HEK293 (cell line): Measurements from ENCODE around the gene SIN3A.
A peak's percentile ranks its signal among the peaks of the same experiment; 100 is the strongest.

Experiments
- CTCF ChIA-PET: fragments of 350-600 bp; formaldehyde crosslinking; extraction: SDS; loops from one replicate; lab custom pipeline; 2021; ENCODE audit warnings: antibody characterized with exemption; lab: Yijun Ruan, JAX
- POLR2A ChIA-PET: fragments of 300-600 bp; formaldehyde crosslinking; extraction: SDS; loops from one replicate; lab custom pipeline; 2020; ENCODE audit warnings: antibody characterized with exemption, inconsistent platforms; lab: Yijun Ruan, JAX
- H3K27ac ChIP-seq: fragments of 200-500 bp; sonication (Bioruptor generic); 2 replicates; pipeline ENCODE4 v1.5.1; 2014; ENCODE audit warnings: low read depth, low read length, control low read depth, inconsistent platforms; ENCODE audit errors: extremely low read depth
- H3K36me3 ChIP-seq, 2 experiments: fragments of 200-500 bp in 1 of 2; sonication (Bioruptor generic) in 1 of 2; 1 replicate in 1 of 2; 2 replicates in 1 of 2; pipeline ENCODE4 v1.5.1; 2014 to 2017; ENCODE audit warnings: inconsistent platforms in 2 of 2, low read length in 2 of 2; ENCODE audit not compliant: control insufficient read depth in 2 of 2, insufficient read depth in 1 of 2
- H3K4me1 ChIP-seq: fragments of 200-500 bp; sonication (Bioruptor generic); 2 replicates; pipeline ENCODE4 v1.5.1; 2014; ENCODE audit warnings: mild to moderate bottlenecking, low read length, inconsistent platforms; ENCODE audit not compliant: control insufficient read depth, insufficient read depth
- H3K4me3 ChIP-seq: 2 replicates; pipeline ENCODE4 v1.5.1; 2011; ENCODE audit warnings: low read depth, mild to moderate bottlenecking, control low read depth, low read length, moderate library complexity
- H3K9me3 ChIP-seq: fragments of 200-500 bp; sonication (Bioruptor generic); 2 replicates; pipeline ENCODE4 v1.5.1; 2014; ENCODE audit warnings: low read depth, low read length, inconsistent platforms; ENCODE audit not compliant: control insufficient read depth, insufficient read depth
- IKZF3 ChIP-seq: fragments of 450-650 bp; IDR thresholded peaks from 2 replicates; pipeline ENCODE4 v1.5.0; 2018; ENCODE audit warnings: missing biosample characterization, mild to moderate bottlenecking, missing genetic modification characterization, moderate library complexity
- SCRT2 ChIP-seq: fragments of 450-650 bp; formaldehyde crosslinking; IDR thresholded peaks from 2 replicates; pipeline ENCODE4 v1.5.1; 2016; ENCODE audit warnings: missing biosample characterization, missing genetic modification characterization
- SP2 ChIP-seq: fragments of 450-650 bp; formaldehyde crosslinking; IDR thresholded peaks from 2 replicates; pipeline ENCODE4 v1.5.1; 2016; ENCODE audit warnings: missing biosample characterization, missing genetic modification characterization
- ZBTB7A ChIP-seq: fragments of 450-650 bp; formaldehyde crosslinking; IDR thresholded peaks from 2 replicates; pipeline ENCODE4 v1.5.1; 2016; ENCODE audit warnings: low read depth, missing biosample characterization, missing genetic modification characterization
- ZNF221 ChIP-seq: fragments of 450-650 bp; formaldehyde crosslinking; IDR thresholded peaks from 2 replicates; pipeline ENCODE4 v1.5.1; 2017; ENCODE audit warnings: missing biosample characterization, missing genetic modification characterization, borderline replicate concordance
- ZNF280C ChIP-seq: fragments of 450-650 bp; formaldehyde crosslinking; IDR thresholded peaks from 2 replicates; pipeline ENCODE4 v1.5.1; 2016; ENCODE audit warnings: missing biosample characterization, missing genetic modification characterization
- TF ChIP-seq, protein P1 (sequence below): fragments of 450-650 bp; formaldehyde crosslinking; IDR thresholded peaks from 2 replicates; pipeline ENCODE4 v1.5.1; 2016; ENCODE audit warnings: missing biosample characterization, missing genetic modification characterization
- TF ChIP-seq, protein P2 (sequence below): fragments of 450-650 bp; formaldehyde crosslinking; IDR thresholded peaks from 2 replicates; pipeline ENCODE4 v1.5.1; 2016; ENCODE audit warnings: missing biosample characterization, missing genetic modification characterization

The SIN3A gene

GRCh38 chr15:75328493-75329314 is 122.8 kb downstream of the SIN3A start:
- CTCF ChIA-PET, result interaction anchor here (0.5 to 0.9 kb wide), 4 partner anchors 31 to 356 kb away, joined by 3 to 5 read pairs (median 4); partner anchors contain the start of gene MAN2C1
- TF ChIP-seq SCRT2 (tag by site-specific recombination), result no peak
- TF ChIP-seq, protein P1, sequence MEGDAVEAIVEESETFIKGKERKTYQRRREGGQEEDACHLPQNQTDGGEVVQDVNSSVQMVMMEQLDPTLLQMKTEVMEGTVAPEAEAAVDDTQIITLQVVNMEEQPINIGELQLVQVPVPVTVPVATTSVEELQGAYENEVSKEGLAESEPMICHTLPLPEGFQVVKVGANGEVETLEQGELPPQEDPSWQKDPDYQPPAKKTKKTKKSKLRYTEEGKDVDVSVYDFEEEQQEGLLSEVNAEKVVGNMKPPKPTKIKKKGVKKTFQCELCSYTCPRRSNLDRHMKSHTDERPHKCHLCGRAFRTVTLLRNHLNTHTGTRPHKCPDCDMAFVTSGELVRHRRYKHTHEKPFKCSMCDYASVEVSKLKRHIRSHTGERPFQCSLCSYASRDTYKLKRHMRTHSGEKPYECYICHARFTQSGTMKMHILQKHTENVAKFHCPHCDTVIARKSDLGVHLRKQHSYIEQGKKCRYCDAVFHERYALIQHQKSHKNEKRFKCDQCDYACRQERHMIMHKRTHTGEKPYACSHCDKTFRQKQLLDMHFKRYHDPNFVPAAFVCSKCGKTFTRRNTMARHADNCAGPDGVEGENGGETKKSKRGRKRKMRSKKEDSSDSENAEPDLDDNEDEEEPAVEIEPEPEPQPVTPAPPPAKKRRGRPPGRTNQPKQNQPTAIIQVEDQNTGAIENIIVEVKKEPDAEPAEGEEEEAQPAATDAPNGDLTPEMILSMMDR (tag by site-specific recombination), result peak; percentile 39; the same call in 1 of the 2 replicates
- no peak overlapping the region for H3K4me3 ChIP-seq
- H3K9me3 ChIP-seq, result no peaks in the 10 kb centered on the region
- no peaks in the 10 kb centered on the region for H3K36me3 ChIP-seq
- H3K27ac ChIP-seq, result no peak overlapping the region
- H3K4me1 ChIP-seq, result no peaks in the 10 kb centered on the region
- POLR2A ChIA-PET, result interaction anchor here (0.8 kb wide), 1 partner anchor 19 kb away, joined by 3 read pairs; no protein-coding TSS in a partner anchor

DNA sequence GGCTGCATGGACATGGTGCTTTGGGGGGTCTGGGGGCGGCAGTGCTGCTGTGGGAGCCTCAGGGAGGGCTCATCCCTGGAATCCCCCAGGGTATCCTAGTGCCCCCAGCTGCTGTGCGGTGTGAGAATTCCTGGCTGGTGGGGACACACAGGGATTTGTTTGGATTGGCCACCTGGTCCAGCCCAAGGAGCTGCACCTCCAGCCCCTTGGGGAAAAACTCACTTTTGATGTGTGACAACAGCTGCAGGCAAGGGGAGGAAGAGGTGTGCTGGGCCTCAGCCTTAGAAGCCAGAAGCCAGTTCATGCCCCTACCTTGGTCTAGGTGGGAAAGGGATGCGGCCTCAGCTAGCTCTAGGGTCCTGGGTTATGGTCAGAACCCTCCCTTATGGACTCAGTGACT is 124.0 kb downstream of the SIN3A start:
- POLR2A ChIA-PET, result no interaction called here
- Histone ChIP-seq H3K9me3 (no peaks in the 10 kb centered on the region), H3K4me1 (no peaks in the 10 kb centered on the region), H3K36me3 (no peaks in the 10 kb centered on the region), H3K27ac (no peak overlapping the region), H3K4me3 (no peak overlapping the region)
- CTCF ChIA-PET, result interaction anchor here (0.6 kb wide), 1 partner anchor 53 kb away, joined by 4 read pairs; no protein-coding TSS in a partner anchor
- TF ChIP-seq, protein P2, sequence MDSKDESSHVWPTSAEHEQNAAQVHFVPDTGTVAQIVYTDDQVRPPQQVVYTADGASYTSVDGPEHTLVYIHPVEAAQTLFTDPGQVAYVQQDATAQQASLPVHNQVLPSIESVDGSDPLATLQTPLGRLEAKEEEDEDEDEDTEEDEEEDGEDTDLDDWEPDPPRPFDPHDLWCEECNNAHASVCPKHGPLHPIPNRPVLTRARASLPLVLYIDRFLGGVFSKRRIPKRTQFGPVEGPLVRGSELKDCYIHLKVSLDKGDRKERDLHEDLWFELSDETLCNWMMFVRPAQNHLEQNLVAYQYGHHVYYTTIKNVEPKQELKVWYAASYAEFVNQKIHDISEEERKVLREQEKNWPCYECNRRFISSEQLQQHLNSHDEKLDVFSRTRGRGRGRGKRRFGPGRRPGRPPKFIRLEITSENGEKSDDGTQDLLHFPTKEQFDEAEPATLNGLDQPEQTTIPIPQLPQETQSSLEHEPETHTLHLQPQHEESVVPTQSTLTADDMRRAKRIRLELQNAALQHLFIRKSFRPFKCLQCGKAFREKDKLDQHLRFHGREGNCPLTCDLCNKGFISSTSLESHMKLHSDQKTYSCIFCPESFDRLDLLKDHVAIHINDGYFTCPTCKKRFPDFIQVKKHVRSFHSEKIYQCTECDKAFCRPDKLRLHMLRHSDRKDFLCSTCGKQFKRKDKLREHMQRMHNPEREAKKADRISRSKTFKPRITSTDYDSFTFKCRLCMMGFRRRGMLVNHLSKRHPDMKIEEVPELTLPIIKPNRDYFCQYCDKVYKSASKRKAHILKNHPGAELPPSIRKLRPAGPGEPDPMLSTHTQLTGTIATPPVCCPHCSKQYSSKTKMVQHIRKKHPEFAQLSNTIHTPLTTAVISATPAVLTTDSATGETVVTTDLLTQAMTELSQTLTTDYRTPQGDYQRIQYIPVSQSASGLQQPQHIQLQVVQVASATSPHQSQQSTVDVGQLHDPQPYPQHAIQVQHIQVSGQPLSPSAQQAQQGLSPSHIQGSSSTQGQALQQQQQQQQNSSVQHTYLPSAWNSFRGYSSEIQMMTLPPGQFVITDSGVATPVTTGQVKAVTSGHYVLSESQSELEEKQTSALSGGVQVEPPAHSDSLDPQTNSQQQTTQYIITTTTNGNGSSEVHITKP (tag by site-specific recombination), result 0 out of 2 replicates have a peak, but pooled peaks have one; percentile 45
- no peak for TF ChIP-seq SP2 (tag by site-specific recombination)

DNA sequence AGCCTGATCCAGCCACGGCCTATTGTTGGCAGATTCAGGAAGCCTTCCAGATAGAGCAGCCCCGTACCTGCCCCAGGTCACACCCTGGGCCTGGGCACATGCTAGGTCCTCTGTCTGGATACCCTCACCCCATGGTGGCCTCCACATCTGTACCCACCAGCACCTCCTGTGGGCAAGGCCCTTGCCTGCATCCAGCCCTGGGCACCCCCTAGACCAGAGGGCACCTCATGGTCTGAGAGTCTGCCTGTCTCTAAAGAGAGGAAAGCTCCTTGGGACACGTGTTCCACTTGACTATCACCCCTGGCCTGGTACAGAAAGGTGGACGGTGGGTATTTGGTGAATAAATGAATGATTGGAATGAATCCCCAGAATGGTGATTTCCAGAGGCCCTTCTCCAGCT is 124.5 kb downstream of the SIN3A start:
- H3K4me1 ChIP-seq, result no peaks in the 10 kb centered on the region
- no peak overlapping the region for H3K27ac ChIP-seq
- H3K4me3 ChIP-seq, result no peak overlapping the region
- POLR2A ChIA-PET, result no interaction called here
- TF ChIP-seq ZNF221 (tag by site-specific recombination) (no peak), IKZF3 (tag by site-specific recombination) (no peak), ZBTB7A (tag by site-specific recombination) (no peak), ZNF280C (tag by site-specific recombination) (no peak)
- no peaks in the 10 kb centered on the region for H3K9me3 ChIP-seq
- H3K36me3 ChIP-seq, result no peaks in the 10 kb centered on the region
- CTCF ChIA-PET, result interaction anchor here (0.6 to 1.1 kb wide), 3 partner anchors 8 to 52 kb away, joined by 3 to 4 read pairs (median 3); partner anchors contain the start of gene MAN2C1
